Sigmoid colon (tissue), 4 donors: Measurements from ENCODE around the gene SERPINA12.

ENCODE experiments used
- CTCF ChIP-seq, 4 experiments: fragments of 450-650 bp in 3 of 4; fragments of 200-600 bp in 1 of 4; IDR thresholded peaks; one replicate each; pipeline ENCODE4 v1.5.1; 2016 to 2019; ENCODE audit warnings: antibody characterized with exemption in 4 of 4, mild to moderate bottlenecking in 3 of 4, moderate library complexity in 2 of 4
- EP300 ChIP-seq, 4 donors: sonication (generic); formaldehyde crosslinking; IDR thresholded peaks; one replicate each; pipeline ENCODE4 v1.6.1; 2017; ENCODE audit warnings: antibody characterized with exemption in 4 of 4
- POLR2AphosphoS5 ChIP-seq, 4 donors: sonication (generic); formaldehyde crosslinking; IDR thresholded peaks; one replicate each; pipeline ENCODE4 v1.6.1; 2017; ENCODE audit warnings: antibody characterized with exemption in 4 of 4

GRCh38 chr14:94541234-94541975 lies 32.1 kb upstream of the SERPINA12 start:
- no peak for TF ChIP-seq CTCF (IDR thresholded peaks at IDR 0.05)
- no peak for TF ChIP-seq POLR2AphosphoS5 (IDR thresholded peaks at IDR 0.05)
- no peak for TF ChIP-seq EP300 (IDR thresholded peaks at IDR 0.05)
